NCI-H1417 (cell line): Measurements from ENCODE around the gene EPHA1.

Source experiments
- DNase-seq, 3 experiments: peaks; one replicate each; lab custom pipeline; 2025; lab: John Stamatoyannopoulos, UW

The EPHA1 gene

DNA sequence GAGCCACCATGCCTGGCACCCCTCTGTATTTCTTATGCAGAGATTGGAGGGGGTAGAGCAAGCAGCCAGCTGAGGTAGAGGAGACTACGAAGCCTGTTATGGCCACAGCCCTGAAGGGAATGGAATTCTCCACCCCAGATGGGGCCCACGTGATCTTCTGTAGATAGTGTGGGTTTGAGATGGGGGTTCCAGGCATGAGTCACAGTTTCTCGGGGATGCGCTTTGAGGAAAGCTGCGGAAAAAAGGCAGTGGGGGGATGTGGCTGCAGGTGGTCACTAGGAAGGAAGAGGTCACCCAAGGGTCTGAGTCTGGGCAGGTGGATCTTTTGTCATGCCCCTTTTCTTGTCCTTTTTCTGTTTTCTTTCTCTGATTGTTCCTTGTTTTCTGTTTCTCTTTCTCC is 57.6 kb downstream of the EPHA1 start:
- no peak for DNase-seq

- DNase-seq = no peak
These were observed 60.7 kb downstream of the EPHA1 start for GRCh38 chr7:143347950-143348349.

- DNase-seq = no peak
These were observed 62.6 kb downstream of the EPHA1 start for GRCh38 chr7:143346018-143346417.

DNA sequence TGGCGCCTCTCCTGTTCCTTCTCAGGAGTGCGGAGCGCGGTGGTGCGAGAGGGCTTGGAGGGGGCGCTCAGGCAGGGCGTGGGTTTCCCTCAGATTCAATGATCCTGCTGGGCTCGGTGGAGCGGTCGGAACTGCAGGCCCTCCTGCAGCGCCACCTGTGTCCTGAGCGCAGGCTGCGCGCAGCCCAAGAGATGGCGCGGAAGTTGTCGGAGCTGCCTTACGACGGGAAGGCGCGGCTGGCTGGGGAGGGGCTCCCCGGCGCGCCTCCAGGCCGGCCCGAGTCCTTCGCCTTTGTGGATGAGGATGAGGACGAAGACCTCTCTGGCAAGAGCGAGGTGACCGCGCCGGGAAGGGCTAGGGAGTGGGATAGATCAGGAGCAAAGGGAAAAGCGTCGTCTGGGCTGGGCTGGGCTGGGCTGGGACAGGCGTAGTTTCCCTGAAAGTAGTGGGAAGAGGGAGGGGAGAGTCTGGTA is 63.2 kb downstream of the EPHA1 start:
- DNase-seq = peak in 1 of 3 experiments; percentile 31

DNA sequence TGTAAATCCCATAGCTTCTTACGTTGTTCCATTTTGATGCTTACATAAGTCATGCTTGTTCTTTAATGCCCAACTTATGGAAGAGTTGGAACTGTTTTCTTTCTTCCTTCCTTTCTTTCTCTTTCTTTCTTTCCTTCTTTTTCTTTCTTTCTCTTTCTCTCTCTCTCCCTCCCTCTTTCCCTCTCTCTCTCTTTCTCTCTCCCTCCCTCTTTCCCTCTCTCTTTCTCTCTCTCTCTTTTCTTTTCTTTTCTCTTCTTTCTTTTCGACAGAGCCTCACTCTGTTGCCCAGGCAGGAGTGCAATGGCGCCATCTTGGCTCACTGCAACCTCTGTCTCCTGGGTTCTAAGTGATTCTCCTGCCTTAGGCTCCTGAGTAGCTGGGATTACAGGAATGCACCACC is 65.1 kb downstream of the EPHA1 start:
- DNase-seq = no peak

GRCh38 chr7:143341842-143342241 is 66.8 kb downstream of the EPHA1 start:
- no peak for DNase-seq
